ENCODE results near the gene CTNNB1.

The CTNNB1 gene

DNA sequence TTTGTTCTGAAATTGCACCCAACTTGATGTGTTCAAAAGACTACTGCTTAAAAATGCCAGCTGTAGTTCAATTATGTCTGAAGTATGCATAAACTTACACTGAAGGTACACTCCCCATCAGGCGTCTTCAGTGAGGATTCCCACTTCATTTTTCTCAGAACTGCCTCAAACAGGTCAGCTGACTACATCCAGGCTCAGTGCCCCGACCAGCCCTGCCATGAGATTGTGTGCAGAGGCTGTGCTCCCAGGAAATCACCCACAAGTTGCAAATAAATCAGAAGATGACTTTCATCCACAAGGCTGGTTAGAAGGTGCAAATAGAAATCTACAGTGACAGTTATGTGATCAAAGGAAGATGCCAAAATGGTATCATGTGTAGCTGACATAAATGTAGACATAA, 51.5 kb downstream of the CTNNB1 start:
- H3K4me3 ChIP-seq (ENCODE audit: low read depth, low read length) = no peak overlapping the region
- TF ChIP-seq CTCF (IDR thresholded peaks at IDR 0.05; ENCODE audit: low read depth, low read length) (no peak), MYC (IDR thresholded peaks at IDR 0.05; ENCODE audit: low read depth, low read length) (no peak), POLR2A (IDR thresholded peaks at IDR 0.05; ENCODE audit: extremely low read depth, insufficient read length) (no peak)
- TF ChIP-seq, protein P1, sequence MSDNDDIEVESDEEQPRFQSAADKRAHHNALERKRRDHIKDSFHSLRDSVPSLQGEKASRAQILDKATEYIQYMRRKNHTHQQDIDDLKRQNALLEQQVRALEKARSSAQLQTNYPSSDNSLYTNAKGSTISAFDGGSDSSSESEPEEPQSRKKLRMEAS (IDR thresholded peaks at IDR 0.05; ENCODE audit: low read depth, low read length) = no peak
- no peak for DNase-seq (ENCODE audit: low read depth)

DNA sequence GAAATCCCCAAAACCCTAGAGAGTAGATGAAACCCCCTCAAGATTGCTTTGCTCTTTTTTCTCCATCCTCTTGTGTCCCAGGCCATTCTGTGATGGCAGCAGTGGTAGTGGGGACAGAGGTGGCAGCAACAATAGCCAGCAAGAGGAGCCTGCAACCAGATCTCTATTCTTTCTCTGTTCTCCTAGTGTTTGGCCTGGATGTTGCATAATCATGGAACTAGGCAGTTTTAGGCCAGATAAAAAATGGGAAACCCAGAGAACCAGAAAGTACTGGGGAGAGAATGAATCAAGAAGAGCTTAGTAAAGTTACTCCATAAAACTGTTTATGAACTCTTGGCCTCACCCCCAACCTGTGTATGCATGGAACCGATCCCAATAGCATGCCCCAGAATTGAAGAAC, 52.3 kb downstream of the CTNNB1 start:
- DNase-seq (ENCODE audit: low read depth) = no peak
- TF ChIP-seq, protein P1 (IDR thresholded peaks at IDR 0.05; ENCODE audit: low read depth, low read length) = no peak
- no peak for TF ChIP-seq MYC (IDR thresholded peaks at IDR 0.05; ENCODE audit: low read depth, low read length)
- H3K4me3 ChIP-seq (ENCODE audit: low read depth, low read length) = no peak overlapping the region

GRCh38 chr3:41258239-41258800, 59.0 kb downstream of the CTNNB1 start:
- no peak overlapping the region for H3K4me3 ChIP-seq (ENCODE audit: low read depth, low read length)
- TF ChIP-seq POLR2A (IDR thresholded peaks at IDR 0.05; ENCODE audit: extremely low read depth, insufficient read length) (no peak), MYC (IDR thresholded peaks at IDR 0.05; ENCODE audit: low read depth, low read length) (no peak), CTCF (IDR thresholded peaks at IDR 0.05; ENCODE audit: low read depth, low read length) (no peak)
- TF ChIP-seq, protein P1 (IDR thresholded peaks at IDR 0.05; ENCODE audit: low read depth, low read length) = no peak
- no peak for DNase-seq (ENCODE audit: low read depth)

DNA sequence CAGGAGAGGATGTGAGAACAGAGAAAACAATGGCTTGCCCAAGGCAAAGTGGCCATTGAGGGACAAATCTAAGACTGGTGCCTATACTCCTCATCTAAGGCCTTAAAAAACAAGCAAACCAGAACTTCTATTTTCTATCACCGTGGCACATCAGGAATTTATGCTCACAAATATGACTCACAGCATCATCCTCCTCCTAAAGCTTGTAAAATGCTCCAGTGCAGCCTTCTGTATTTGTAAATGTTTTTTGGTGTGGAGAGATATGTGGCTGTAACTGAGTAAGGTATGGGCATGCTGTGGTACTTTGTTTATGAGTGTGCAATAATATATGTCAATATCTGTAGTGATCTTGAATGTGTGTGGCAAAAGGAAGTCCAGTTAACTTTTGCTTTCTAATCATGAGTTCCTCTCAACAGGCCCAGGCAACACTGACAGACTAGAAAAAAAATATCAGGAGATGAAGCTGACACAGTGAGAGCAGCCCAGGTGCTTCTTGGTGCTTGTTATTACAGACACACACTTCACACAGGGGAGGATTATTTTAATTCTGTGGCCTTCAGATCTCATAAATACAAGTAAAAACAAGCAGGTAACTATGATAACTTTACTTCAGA, 60.3 kb downstream of the CTNNB1 start:
- DNase-seq (ENCODE audit: low read depth) = no peak
- no peak for TF ChIP-seq POLR2A (IDR thresholded peaks at IDR 0.05; ENCODE audit: extremely low read depth, insufficient read length)
- H3K4me3 ChIP-seq (ENCODE audit: low read depth, low read length) = no peak overlapping the region

DNA sequence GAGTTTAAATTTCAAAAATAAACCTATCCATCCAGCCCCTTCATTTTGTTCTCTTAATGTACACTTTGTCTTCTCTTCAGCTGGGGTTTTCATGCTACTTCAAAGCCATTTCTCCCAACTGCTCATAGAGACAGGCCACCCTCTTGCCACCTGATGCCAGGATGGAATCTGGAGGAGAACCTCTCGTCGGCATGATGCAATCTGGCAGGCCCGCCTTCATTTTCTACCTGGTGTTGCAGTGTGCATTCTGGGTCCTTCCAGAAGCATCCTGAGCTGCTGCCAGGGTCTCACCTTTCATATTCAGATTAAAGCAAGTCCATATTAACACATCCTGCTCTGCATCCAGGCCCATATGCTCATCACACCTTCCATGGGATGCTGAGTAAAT, 60.8 kb downstream of the CTNNB1 start:
- TF ChIP-seq MYC (IDR thresholded peaks at IDR 0.05; ENCODE audit: low read depth, low read length) (no peak), POLR2A (IDR thresholded peaks at IDR 0.05; ENCODE audit: extremely low read depth, insufficient read length) (no peak), CTCF (IDR thresholded peaks at IDR 0.05; ENCODE audit: low read depth, low read length) (no peak)
- TF ChIP-seq, protein P1 (IDR thresholded peaks at IDR 0.05; ENCODE audit: low read depth, low read length) = no peak
- no peak overlapping the region for H3K4me3 ChIP-seq (ENCODE audit: low read depth, low read length)
- DNase-seq (ENCODE audit: low read depth) = no peak

DNA sequence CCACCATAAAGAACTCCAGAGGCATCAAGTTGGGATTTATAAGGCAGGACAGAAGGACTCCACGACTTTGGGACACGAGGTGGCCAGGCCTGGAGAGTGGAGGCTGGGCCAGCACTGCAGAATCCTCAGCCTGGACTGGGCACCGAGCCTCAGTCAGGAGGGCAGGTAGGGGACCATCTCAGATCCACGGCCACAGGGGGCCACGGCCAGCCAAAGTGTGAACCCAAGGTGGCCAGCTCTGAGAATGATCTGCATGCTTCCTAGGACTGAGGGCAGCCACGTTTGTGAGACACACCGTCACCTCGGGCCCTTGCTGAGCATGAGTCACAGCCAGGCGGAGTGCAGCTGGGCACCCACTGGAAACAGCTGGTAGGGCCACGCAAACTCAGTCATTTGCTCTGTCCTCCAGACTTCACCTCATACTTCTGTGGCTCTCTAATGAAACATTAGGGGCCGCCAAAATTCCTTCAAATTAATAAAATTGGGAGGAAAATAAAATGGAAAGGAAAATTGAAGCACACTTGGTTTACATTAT, 65.8 kb downstream of the CTNNB1 start:
- DNase-seq (ENCODE audit: low read depth) = no peak
- peak; percentile 21; the same call in 1 of the 2 replicates for TF ChIP-seq MYC (IDR thresholded peaks at IDR 0.05; ENCODE audit: low read depth, low read length)
- TF ChIP-seq CTCF (IDR thresholded peaks at IDR 0.05; ENCODE audit: low read depth, low read length) = no peak
- no peak for TF ChIP-seq POLR2A (IDR thresholded peaks at IDR 0.05; ENCODE audit: extremely low read depth, insufficient read length)
- H3K4me3 ChIP-seq (ENCODE audit: low read depth, low read length) = no peak overlapping the region
